Keratinocyte (primary cell): ENCODE results near the gene P4HA3. TPM values are rescaled to one million over a fixed set of nuclear protein-coding genes. Genes with fewer than 3 reads are reported as not detected.

Experiments
- DNase-seq: peaks from one replicate; pipeline ENCODE4 v3.0.0-alpha.2; 2011; ENCODE audit warnings: low read depth, missing footprints, low spot score
- FAIRE-seq: peaks from 2 replicates; lab custom pipeline; 2011; peaks lifted over from hg19 to GRCh38; lab: Jason Lieb, UNC
- H2AFZ ChIP-seq: 2 replicates; pipeline ENCODE4 v1.6.0; 2012; ENCODE audit warnings: low read length, control low read depth, inconsistent platforms; ENCODE audit not compliant: control insufficient read depth
- H3K27ac ChIP-seq: 2 replicates; pipeline ENCODE4 v1.5.1; 2011; ENCODE audit warnings: low read length; ENCODE audit not compliant: control insufficient read depth, insufficient read depth
- H3K27me3 ChIP-seq: 3 replicates; pipeline ENCODE4 v1.6.0; 2011; ENCODE audit warnings: low read length; ENCODE audit not compliant: control insufficient read depth, insufficient read depth; ENCODE audit errors: extremely low read depth
- H3K36me3 ChIP-seq, 2 experiments: 2 replicates in 1 of 2; 3 replicates in 1 of 2; pipeline ENCODE4 v1.5.1; 2011; ENCODE audit warnings: low read length in 2 of 2, mild to moderate bottlenecking in 1 of 2; ENCODE audit not compliant: control insufficient read depth in 2 of 2, insufficient read depth in 2 of 2; ENCODE audit errors: extremely low read depth in 1 of 2
- H3K4me1 ChIP-seq: 3 replicates; pipeline ENCODE4 v1.5.1; 2011; ENCODE audit warnings: low read length; ENCODE audit not compliant: control insufficient read depth, insufficient read depth; ENCODE audit errors: extremely low read depth
- H3K4me2 ChIP-seq: 3 replicates; pipeline ENCODE4 v1.6.0; 2011; ENCODE audit warnings: low read depth, low read length; ENCODE audit not compliant: control insufficient read depth, insufficient read depth; ENCODE audit errors: extremely low read depth
- H3K4me3 ChIP-seq, 3 experiments: fragments of 200-600 bp in 1 of 3; sonication (generic) in 1 of 3; 2 replicates in 2 of 3; 3 replicates in 1 of 3; pipeline ENCODE4 v1.5.1; 2011 to 2016; ENCODE audit warnings: low read length in 3 of 3, mild to moderate bottlenecking in 3 of 3, control low read depth in 2 of 3, inconsistent platforms in 1 of 3, low read depth in 1 of 3, mixed read lengths in 1 of 3, mixed run types in 1 of 3, moderate library complexity in 1 of 3; ENCODE audit not compliant: control insufficient read depth in 2 of 3, insufficient read depth in 2 of 3; ENCODE audit errors: extremely low read depth in 1 of 3
- H3K79me2 ChIP-seq: 2 replicates; pipeline ENCODE4 v1.6.0; 2012; ENCODE audit warnings: low read length; ENCODE audit not compliant: control insufficient read depth, insufficient read depth
- H3K9ac ChIP-seq: 3 replicates; pipeline ENCODE4 v1.6.0; 2011; ENCODE audit warnings: low read length; ENCODE audit not compliant: control insufficient read depth, insufficient read depth; ENCODE audit errors: extremely low read depth
- H3K9me1 ChIP-seq: 3 replicates; pipeline ENCODE4 v1.6.0; 2011; ENCODE audit warnings: low read length; ENCODE audit not compliant: control insufficient read depth, insufficient read depth; ENCODE audit errors: extremely low read depth
- H3K9me3 ChIP-seq: 2 replicates; pipeline ENCODE4 v1.5.1; 2012; ENCODE audit warnings: low read depth, low read length; ENCODE audit not compliant: control insufficient read depth
- H4K20me1 ChIP-seq: 3 replicates; pipeline ENCODE4 v1.6.0; 2011; ENCODE audit warnings: low read length; ENCODE audit not compliant: control insufficient read depth, insufficient read depth; ENCODE audit errors: extremely low read depth
- EZH2 ChIP-seq: IDR thresholded peaks from one replicate; pipeline ENCODE4 v1.6.1; 2012; ENCODE audit warnings: inconsistent platforms, mild to moderate bottlenecking, low read length, moderate library complexity
- dilution Hi-C: fragments of 300-500 bp; cut with MboI; formaldehyde crosslinking; loops from one replicate; pipeline ENCODE4 v1.7.0; 2020; ENCODE audit warnings: low sequenced_read_pairs; ENCODE audit not compliant: extremely low pct_ligation_motif_present
- polyA plus RNA-seq, 5 experiments: library from polyadenylated mRNA; depleted of rRNA in 3 of 5; stranded (reverse) in 3 of 5; stranded (forward) in 1 of 5; unstranded in 1 of 5; fragments of >200 nt; gene quantifications; 1 replicate in 1 of 5; 2 replicates in 3 of 5; 3 replicates in 1 of 5; pipeline versions ENCODE4 v1.2.1 to v1.2.3, GENCODE V29; 2011 to 2012; ENCODE audit warnings: missing spikeins in 2 of 5, low read depth in 1 of 5, low replicate concordance in 1 of 5
- TF ChIP-seq, protein P1 (sequence below), 3 experiments: IDR thresholded peaks in 1 of 3; conservative IDR thresholded peaks in 1 of 3; optimal IDR thresholded peaks in 1 of 3; 2 replicates in 2 of 3; 3 replicates in 1 of 3; pipeline versions ENCODE3 to v1.5.1; 2011; ENCODE audit warnings: low read length in 3 of 3, mild to moderate bottlenecking in 3 of 3, moderate library complexity in 2 of 3, control low read depth in 1 of 3, inconsistent platforms in 1 of 3; ENCODE audit not compliant: insufficient read depth in 2 of 3; ENCODE audit errors: extremely low read depth in 1 of 3

The P4HA3 gene
- polyA plus RNA-seq, 1 donor (not counting 4 experiments of a cell fraction or from before 2014, with no cell fraction given) = 0.14 TPM

DNA sequence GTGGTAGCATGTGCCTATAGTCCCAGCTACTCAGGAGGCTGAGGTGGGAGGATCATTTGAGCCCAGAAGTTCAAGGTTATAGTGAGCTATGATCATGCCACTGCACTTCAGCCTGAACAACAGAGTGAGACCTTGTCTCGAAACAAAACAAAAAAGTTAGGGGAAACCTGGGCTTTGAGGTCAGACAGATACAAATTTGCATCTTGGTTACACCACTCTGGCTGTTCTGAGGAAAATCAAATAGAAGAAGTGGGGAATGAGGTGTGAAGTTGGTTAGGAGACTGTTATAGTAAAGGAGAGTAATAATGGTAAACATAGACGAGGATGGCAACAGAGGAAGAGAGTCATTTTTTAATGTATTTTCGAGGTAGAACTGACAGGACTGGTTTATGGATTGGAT, 77.8 kb downstream of the P4HA3 start:
- no peak overlapping the region for H3K4me2 ChIP-seq
- H3K4me3 ChIP-seq = no peak overlapping the region
- dilution Hi-C loops = no loop called here
- H3K79me2 ChIP-seq = no peaks in the 10 kb centered on the region
- no peak overlapping the region for H3K27ac ChIP-seq
- no peaks in the 10 kb centered on the region for H4K20me1 ChIP-seq
- H3K27me3 ChIP-seq = no peaks in the 10 kb centered on the region
- H3K36me3 ChIP-seq = peaks cover 8 to 10% of the 10 kb centered on the region in 2 experiments
- H3K9ac ChIP-seq = no peak overlapping the region
- DNase-seq = no peak
- no peaks in the 10 kb centered on the region for H3K9me3 ChIP-seq
- no peak overlapping the region for H2AFZ ChIP-seq
- no peak for FAIRE-seq
- TF ChIP-seq EZH2 = no peak
- TF ChIP-seq, protein P1, sequence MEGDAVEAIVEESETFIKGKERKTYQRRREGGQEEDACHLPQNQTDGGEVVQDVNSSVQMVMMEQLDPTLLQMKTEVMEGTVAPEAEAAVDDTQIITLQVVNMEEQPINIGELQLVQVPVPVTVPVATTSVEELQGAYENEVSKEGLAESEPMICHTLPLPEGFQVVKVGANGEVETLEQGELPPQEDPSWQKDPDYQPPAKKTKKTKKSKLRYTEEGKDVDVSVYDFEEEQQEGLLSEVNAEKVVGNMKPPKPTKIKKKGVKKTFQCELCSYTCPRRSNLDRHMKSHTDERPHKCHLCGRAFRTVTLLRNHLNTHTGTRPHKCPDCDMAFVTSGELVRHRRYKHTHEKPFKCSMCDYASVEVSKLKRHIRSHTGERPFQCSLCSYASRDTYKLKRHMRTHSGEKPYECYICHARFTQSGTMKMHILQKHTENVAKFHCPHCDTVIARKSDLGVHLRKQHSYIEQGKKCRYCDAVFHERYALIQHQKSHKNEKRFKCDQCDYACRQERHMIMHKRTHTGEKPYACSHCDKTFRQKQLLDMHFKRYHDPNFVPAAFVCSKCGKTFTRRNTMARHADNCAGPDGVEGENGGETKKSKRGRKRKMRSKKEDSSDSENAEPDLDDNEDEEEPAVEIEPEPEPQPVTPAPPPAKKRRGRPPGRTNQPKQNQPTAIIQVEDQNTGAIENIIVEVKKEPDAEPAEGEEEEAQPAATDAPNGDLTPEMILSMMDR (optimal IDR thresholded peaks at IDR 0.05 in 1 of 3, IDR thresholded peaks at IDR 0.05 in 1 of 3, conservative IDR thresholded peaks at IDR 0.05 in 1 of 3; ENCODE audit: extremely low read depth in 1 of 3, insufficient read depth in 2 of 3, low read length in 3 of 3) = no peak
- no peaks in the 10 kb centered on the region for H3K4me1 ChIP-seq
- H3K9me1 ChIP-seq = no peaks in the 10 kb centered on the region

- H3K4me1 ChIP-seq = no peaks in the 10 kb centered on the region
- peaks cover 8 to 9% of the 10 kb centered on the region in 2 experiments for H3K36me3 ChIP-seq
- no peak for FAIRE-seq
- H3K4me3 ChIP-seq = no peak overlapping the region
- no peaks in the 10 kb centered on the region for H3K79me2 ChIP-seq
- no peaks in the 10 kb centered on the region for H3K9me1 ChIP-seq
- TF ChIP-seq, protein P1 (optimal IDR thresholded peaks at IDR 0.05 in 1 of 3, IDR thresholded peaks at IDR 0.05 in 1 of 3, conservative IDR thresholded peaks at IDR 0.05 in 1 of 3; ENCODE audit: extremely low read depth in 1 of 3, insufficient read depth in 2 of 3, low read length in 3 of 3) = no peak
- no peak for TF ChIP-seq EZH2
- DNase-seq = no peak
- dilution Hi-C loops = no loop called here
- H3K27me3 ChIP-seq = no peaks in the 10 kb centered on the region
- H4K20me1 ChIP-seq = no peaks in the 10 kb centered on the region
- no peak overlapping the region for H3K4me2 ChIP-seq
- H2AFZ ChIP-seq = no peak overlapping the region
- H3K9ac ChIP-seq = no peak overlapping the region
- H3K27ac ChIP-seq = no peak overlapping the region
- no peaks in the 10 kb centered on the region for H3K9me3 ChIP-seq
Observed at GRCh38 chr11:74232311-74232950, 79.0 kb downstream of the P4HA3 start.
